Measurements from ENCODE around the gene FIGN. TPM values are rescaled to one million over a fixed set of nuclear protein-coding genes. Genes with fewer than 3 reads are reported as not detected.

Gene FIGN
- total RNA-seq, 1 donor: not detected

DNA sequence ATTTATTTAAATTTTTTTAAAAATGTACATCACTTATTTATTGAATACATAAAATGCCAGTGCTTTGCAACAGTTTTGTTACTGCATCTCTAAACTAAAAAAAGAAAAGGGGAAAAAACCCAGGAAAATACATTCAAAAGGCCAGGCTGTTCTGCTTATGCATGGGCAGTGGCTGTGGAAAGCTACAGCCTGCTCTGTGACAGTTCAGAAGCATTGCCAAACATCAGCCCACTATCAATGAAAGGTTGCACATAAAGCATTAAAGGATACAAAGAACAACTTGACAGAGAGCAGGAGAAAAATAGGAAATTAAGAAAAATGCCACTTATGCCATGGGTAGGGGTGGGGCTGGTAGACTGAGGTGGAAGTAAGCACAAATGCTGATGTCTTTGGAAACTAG, 128.2 kb downstream of the FIGN start:
- Histone ChIP-seq H3K4me3 (ENCODE audit: low read length) (no peak overlapping the region), H3K4me1 (ENCODE audit: insufficient read depth, low read length) (no peaks in the 10 kb centered on the region), H3K27me3 (ENCODE audit: insufficient read depth, low read length) (no peaks in the 10 kb centered on the region), H3K9me3 (ENCODE audit: low read depth, low read length) (no peaks in the 10 kb centered on the region)

DNA sequence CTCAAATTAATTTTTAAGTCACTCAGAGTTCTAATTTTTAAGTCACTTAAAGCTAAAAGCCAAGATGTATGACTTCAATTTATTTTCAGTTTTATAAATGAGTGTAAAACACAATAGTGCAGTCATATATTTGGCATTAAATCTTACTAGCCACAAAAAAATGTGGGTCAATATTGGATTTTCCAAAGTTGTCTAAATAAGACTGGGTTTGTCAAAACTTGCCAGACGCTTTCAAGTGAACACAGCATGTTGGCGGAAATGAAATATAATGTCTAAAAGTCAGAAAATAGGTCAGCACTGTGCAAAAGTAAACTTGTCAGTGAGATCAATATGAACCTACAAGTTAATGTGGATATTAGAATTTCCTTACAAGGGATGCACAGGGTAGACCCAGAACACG, 128.9 kb downstream of the FIGN start:
- Histone ChIP-seq H3K9me3 (ENCODE audit: low read depth, low read length) (no peaks in the 10 kb centered on the region), H3K4me1 (ENCODE audit: insufficient read depth, low read length) (no peaks in the 10 kb centered on the region), H3K27me3 (ENCODE audit: insufficient read depth, low read length) (no peaks in the 10 kb centered on the region), H3K4me3 (ENCODE audit: low read length) (no peak overlapping the region)

DNA sequence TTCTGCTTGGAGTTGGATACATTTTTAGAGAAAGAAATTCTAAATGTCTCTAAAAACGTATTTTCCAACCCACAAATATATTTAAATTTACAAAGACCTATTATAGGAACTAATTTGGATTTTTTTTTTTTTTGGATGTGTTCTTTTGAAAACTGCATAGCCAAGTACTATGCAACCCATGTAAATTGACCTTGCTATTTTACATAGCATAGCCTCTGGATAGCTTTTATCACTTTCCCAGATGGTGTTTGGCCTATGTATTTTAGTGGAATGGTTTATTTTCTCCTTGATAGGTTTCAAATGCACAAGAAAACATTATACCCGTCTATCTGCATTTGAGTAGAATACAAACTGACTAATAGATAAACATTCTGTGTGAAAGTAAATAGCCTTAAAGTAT, 130.0 kb downstream of the FIGN start:
- H3K4me3 ChIP-seq (ENCODE audit: low read length): no peak overlapping the region
- no peaks in the 10 kb centered on the region for H3K27me3 ChIP-seq (ENCODE audit: insufficient read depth, low read length)
- H3K4me1 ChIP-seq (ENCODE audit: insufficient read depth, low read length): no peaks in the 10 kb centered on the region
- H3K9me3 ChIP-seq (ENCODE audit: low read depth, low read length): no peaks in the 10 kb centered on the region

- Histone ChIP-seq H3K27me3 (ENCODE audit: insufficient read depth, low read length) (no peaks in the 10 kb centered on the region), H3K4me3 (ENCODE audit: low read length) (no peak overlapping the region), H3K9me3 (ENCODE audit: low read depth, low read length) (no peaks in the 10 kb centered on the region), H3K4me1 (ENCODE audit: insufficient read depth, low read length) (no peaks in the 10 kb centered on the region)
Measured at GRCh38 chr2:163604941-163605555, 130.8 kb downstream of the FIGN start.

DNA sequence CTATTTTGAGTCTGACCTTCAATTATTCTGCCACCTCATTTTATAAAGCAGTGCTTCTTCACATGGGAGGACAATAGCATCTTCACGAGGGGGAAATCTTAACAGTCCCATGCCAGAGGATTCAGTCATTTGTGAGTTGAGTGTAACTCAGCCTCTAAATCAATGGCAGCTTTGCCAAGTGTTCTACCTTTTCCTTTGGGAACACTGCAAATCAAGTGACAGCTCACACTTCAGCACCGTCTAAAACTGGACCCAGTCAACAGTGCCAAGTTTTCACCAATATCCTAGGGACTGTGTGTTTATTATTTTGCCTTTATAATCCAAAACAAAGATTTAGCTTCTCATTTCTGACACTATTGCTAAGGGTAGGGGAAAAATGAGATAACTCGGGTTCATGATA, 133.6 kb downstream of the FIGN start:
- H3K27me3 ChIP-seq (ENCODE audit: insufficient read depth, low read length): no peaks in the 10 kb centered on the region
- H3K4me1 ChIP-seq (ENCODE audit: insufficient read depth, low read length): no peaks in the 10 kb centered on the region
- H3K4me3 ChIP-seq (ENCODE audit: low read length): no peak overlapping the region
- H3K9me3 ChIP-seq (ENCODE audit: low read depth, low read length): no peaks in the 10 kb centered on the region

- Histone ChIP-seq H3K27me3 (ENCODE audit: insufficient read depth, low read length) (no peaks in the 10 kb centered on the region), H3K9me3 (ENCODE audit: low read depth, low read length) (no peaks in the 10 kb centered on the region), H3K4me1 (ENCODE audit: insufficient read depth, low read length) (no peaks in the 10 kb centered on the region), H3K4me3 (ENCODE audit: low read length) (no peak overlapping the region)
Measured at GRCh38 chr2:163601377-163601776, 134.4 kb downstream of the FIGN start.

- no peaks in the 10 kb centered on the region for H3K9me3 ChIP-seq (ENCODE audit: low read depth, low read length)
- no peaks in the 10 kb centered on the region for H3K4me1 ChIP-seq (ENCODE audit: insufficient read depth, low read length)
- H3K27me3 ChIP-seq (ENCODE audit: insufficient read depth, low read length): no peaks in the 10 kb centered on the region
- H3K4me3 ChIP-seq (ENCODE audit: low read length): no peak overlapping the region
Measured at GRCh38 chr2:163600801-163601200, 135.0 kb downstream of the FIGN start.

DNA sequence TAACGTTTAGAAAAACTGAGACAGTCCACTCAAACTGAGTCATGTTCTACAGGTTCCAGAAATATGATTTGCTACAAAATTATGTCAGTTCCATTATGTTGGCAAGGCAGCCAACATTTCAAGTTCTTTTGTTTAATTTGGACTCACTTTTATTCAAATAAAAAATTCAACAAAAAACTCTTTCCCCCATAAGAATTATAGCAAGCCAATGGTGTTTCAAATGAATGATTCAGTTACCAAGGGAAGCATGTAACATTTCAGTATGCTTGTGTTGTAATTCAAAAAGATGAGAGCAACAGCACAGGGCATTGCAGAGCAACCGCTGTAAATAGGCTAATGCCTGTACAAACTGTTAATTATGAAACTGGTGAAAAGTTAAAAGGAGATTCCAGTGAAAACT, 140.8 kb downstream of the FIGN start:
- Histone ChIP-seq H3K4me1 (ENCODE audit: insufficient read depth, low read length) (no peaks in the 10 kb centered on the region), H3K27me3 (ENCODE audit: insufficient read depth, low read length) (no peaks in the 10 kb centered on the region), H3K4me3 (ENCODE audit: low read length) (no peak overlapping the region), H3K9me3 (ENCODE audit: low read depth, low read length) (no peaks in the 10 kb centered on the region)

GRCh38 chr2:163594497-163594896, 141.3 kb downstream of the FIGN start:
- no peaks in the 10 kb centered on the region for H3K4me1 ChIP-seq (ENCODE audit: insufficient read depth, low read length)
- no peaks in the 10 kb centered on the region for H3K27me3 ChIP-seq (ENCODE audit: insufficient read depth, low read length)
- H3K9me3 ChIP-seq (ENCODE audit: low read depth, low read length): no peaks in the 10 kb centered on the region
- H3K4me3 ChIP-seq (ENCODE audit: low read length): no peak overlapping the region

- no peaks in the 10 kb centered on the region for H3K27me3 ChIP-seq (ENCODE audit: insufficient read depth, low read length)
Measured at GRCh38 chr2:163593982-163594381, 141.8 kb downstream of the FIGN start.

GRCh38 chr2:163592954-163593622, 142.7 kb downstream of the FIGN start:
- Histone ChIP-seq H3K9me3 (ENCODE audit: low read depth, low read length) (no peaks in the 10 kb centered on the region), H3K27me3 (ENCODE audit: insufficient read depth, low read length) (no peaks in the 10 kb centered on the region), H3K4me1 (ENCODE audit: insufficient read depth, low read length) (no peaks in the 10 kb centered on the region), H3K4me3 (ENCODE audit: low read length) (no peak overlapping the region)

More at GRCh38 chr2:163593982-163594381, 141.8 kb downstream of the FIGN start:
- Histone ChIP-seq H3K4me1 (ENCODE audit: insufficient read depth, low read length) (no peaks in the 10 kb centered on the region), H3K4me3 (ENCODE audit: low read length) (no peak overlapping the region), H3K9me3 (ENCODE audit: low read depth, low read length) (no peaks in the 10 kb centered on the region)

DNA sequence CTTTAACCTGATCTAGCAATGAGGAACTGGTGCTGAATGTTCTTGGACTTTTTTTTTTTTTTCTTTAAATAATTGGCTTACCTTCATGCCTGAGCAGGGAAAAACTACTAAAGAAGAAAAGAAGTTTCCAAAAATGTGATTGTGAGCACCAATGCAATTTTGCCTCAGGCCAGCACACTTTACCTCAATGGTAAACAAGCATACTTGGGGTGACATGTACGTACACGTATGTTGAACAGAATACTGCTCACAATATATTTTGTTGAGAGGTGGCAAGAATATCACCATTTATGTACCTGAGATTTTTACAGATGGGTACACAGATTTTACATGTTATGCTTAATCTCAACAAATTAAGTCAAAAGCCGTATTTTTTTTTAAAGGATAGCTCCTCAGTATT, 144.3 kb downstream of the FIGN start:
- peaks cover 1% of the 10 kb centered on the region for H3K9me3 ChIP-seq (ENCODE audit: low read depth, low read length)
- no peaks in the 10 kb centered on the region for H3K4me1 ChIP-seq (ENCODE audit: insufficient read depth, low read length)
- H3K27me3 ChIP-seq (ENCODE audit: insufficient read depth, low read length): no peaks in the 10 kb centered on the region
- no peak overlapping the region for H3K4me3 ChIP-seq (ENCODE audit: low read length)

- Histone ChIP-seq H3K4me3 (ENCODE audit: low read length) (no peak overlapping the region), H3K4me1 (ENCODE audit: insufficient read depth, low read length) (no peaks in the 10 kb centered on the region), H3K27me3 (ENCODE audit: insufficient read depth, low read length) (no peaks in the 10 kb centered on the region), H3K9me3 (ENCODE audit: low read depth, low read length) (peaks cover 1% of the 10 kb centered on the region)
Measured at GRCh38 chr2:163580757-163581156, 155.1 kb downstream of the FIGN start.

DNA sequence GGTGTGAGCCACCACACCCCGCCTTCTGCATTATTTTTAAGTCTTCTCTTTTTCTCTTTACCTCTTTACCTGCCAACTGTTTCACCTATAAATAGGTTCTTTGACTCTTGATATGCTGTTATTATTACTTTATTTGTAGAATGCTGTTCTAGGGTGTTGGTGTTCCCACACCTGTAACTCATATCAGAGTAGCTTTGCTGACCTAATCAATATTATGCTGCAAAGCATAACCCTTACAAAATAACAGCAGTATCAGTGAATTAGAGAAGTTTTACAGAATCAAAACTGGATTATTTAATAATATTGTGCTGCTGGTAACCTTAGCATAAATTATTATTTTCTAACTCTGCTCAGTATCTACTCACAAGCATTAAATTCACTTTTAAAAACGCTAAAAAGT, 161.5 kb downstream of the FIGN start:
- H3K9me3 ChIP-seq (ENCODE audit: low read depth, low read length): no peaks in the 10 kb centered on the region
- H3K4me1 ChIP-seq (ENCODE audit: insufficient read depth, low read length): no peaks in the 10 kb centered on the region
- H3K4me3 ChIP-seq (ENCODE audit: low read length): no peak overlapping the region
- no peaks in the 10 kb centered on the region for H3K27me3 ChIP-seq (ENCODE audit: insufficient read depth, low read length)

DNA sequence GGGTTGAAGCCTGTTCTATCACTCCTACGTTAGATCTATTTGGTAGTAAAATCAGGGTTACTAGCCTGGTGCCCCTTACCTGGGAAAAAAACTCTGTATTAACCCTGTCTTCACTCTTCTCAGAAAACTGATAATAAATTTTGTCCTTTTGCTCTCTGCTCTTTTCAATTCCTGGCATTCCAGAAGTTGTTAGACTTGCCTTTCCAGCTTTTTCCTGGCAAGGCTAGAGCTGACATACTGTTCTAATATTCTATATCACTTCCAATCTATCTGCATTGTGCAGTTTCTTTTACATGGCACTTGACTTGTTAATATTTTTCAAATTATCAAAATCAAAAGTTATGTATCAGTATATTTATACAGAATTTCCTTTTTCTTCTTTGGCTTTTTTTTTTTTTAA, 162.2 kb downstream of the FIGN start:
- H3K27me3 ChIP-seq (ENCODE audit: insufficient read depth, low read length): no peaks in the 10 kb centered on the region
- H3K4me3 ChIP-seq (ENCODE audit: low read length): no peak overlapping the region
- H3K9me3 ChIP-seq (ENCODE audit: low read depth, low read length): no peaks in the 10 kb centered on the region
- H3K4me1 ChIP-seq (ENCODE audit: insufficient read depth, low read length): no peaks in the 10 kb centered on the region

- H3K4me1 ChIP-seq (ENCODE audit: insufficient read depth, low read length): no peaks in the 10 kb centered on the region
- H3K9me3 ChIP-seq (ENCODE audit: low read depth, low read length): no peaks in the 10 kb centered on the region
- H3K4me3 ChIP-seq (ENCODE audit: low read length): no peak overlapping the region
- no peaks in the 10 kb centered on the region for H3K27me3 ChIP-seq (ENCODE audit: insufficient read depth, low read length)
Measured at GRCh38 chr2:163572850-163573249, 163.0 kb downstream of the FIGN start.
